Non-pigmented ciliary epithelial cell (primary cell): ENCODE results near the gene HAGH.
"Not testable (repeated sequence)": the region's sequence is repeated elsewhere in the genome, so short reads cannot be mapped to it uniquely, and the experiment has no call there.

Source experiments
- DNase-seq: peaks from one replicate; pipeline ENCODE4 v3.0.0-alpha.2; 2010; ENCODE audit warnings: low read depth

The HAGH gene

GRCh38 chr16:1810106-1810505 lies 16.5 kb downstream of the HAGH start:
- no peak for DNase-seq

GRCh38 chr16:1809281-1809801 lies 17.3 kb downstream of the HAGH start:
- no peak for DNase-seq

GRCh38 chr16:1808691-1809090 lies 17.9 kb downstream of the HAGH start:
- no peak for DNase-seq

GRCh38 chr16:1807626-1808025 lies 19.0 kb downstream of the HAGH start:
- DNase-seq, result no peak

DNA sequence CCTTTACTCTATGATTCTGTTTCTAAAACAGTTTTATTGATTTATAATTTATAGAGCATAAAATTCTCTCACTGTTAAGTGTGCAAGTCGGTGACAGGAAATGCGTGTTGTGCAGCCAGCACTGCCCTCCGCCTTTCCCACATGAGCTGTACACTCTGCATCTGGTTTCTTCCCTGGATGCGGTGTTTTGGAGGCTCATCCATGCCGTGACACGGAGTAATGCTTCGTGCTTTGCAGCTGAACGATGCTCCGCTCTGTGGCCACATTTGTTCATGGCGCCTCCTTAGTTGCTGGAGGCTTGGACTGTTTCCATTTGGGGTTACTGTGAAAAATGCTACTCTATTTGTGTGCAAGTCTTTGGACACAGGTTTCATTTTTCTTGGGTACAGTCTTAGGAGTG lies 25.9 kb downstream of the HAGH start:
- DNase-seq, result no peak

DNA sequence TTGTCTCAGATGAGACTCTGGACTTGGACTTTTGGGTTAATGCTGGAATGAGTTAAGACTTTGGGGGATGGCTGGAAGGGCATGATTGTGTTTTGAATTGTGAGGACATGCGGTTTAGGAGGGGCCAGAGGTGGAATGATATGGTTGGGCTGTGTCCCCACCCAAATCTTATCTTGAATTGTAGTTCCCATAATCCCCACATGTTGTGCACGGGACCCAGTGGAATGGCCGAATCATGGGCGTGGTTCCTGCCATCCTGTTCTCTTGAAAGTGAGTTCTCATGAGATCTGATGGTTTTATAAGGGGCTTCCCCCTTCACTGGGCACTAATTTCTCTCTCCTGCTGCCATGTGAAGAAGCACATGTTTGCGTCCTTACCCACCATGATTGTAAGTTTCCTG lies 27.4 kb downstream of the HAGH start:
- DNase-seq, result not testable (repeated sequence)

GRCh38 chr16:1794908-1795666 lies 31.5 kb downstream of the HAGH start:
- no peak for DNase-seq

DNA sequence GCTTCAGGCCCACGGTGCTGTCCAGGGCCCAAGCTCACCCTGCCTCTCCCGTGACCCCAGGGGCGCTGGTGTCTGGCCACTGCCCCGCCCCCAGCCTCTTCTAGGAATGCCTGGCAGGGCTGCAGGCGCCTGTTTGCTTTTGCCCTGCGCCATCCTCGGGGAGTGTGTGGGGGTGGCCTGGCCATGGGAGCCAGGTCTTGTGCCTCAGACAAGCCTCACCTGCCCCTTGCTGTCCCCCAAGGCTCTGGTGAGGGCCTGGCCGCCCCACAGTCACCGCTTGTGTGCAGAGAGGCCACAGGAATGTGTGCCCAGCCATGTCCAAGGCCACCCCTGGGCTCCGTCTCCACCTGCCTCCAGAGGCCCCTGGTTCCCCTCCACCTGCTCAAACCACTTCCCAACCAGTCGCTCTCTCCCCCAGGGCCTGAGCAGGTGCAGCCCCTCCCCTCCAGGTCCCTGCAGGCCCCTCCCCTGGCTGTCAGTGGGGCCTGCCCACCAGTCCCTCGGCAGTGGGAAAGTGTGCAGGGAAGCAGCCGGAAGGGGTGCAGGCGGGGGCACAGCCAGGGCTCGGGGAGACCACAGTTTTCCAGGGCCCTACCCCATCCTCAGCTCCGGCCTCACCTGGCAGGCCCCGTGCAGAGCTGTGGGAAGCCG lies 32.3 kb downstream of the HAGH start:
- DNase-seq, result no peak

DNA sequence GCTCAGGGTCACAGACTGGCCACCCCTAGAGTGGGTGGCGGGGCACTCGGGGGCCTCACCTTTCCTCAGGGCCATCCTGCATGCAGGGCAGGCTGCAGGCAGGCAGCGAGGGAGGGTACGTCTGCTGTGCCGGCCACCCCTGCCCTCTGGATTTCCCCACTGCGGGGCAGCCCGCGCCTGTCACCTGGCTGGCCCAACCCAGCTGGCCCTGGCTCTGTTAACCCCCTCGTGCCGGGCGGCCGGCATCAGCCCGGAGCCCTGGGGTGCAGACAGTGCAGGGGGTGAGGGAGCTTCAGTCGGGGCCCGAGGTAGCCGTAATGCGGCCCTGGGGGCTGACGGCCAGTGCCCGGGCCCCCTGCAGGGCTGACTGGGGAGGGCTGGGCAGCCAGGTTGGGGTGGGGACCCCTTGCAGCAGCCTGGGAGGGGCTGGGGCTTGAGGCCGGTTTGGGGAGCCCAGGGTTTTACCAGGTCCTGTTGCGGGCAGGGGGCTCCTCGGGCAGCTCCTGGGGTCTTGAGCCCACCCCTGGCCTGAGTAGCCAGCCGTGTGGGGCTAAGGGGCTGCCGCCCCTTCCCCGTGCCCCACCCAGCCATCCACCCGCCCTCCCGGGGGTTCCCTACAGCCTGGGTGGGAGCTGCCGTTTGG lies 32.9 kb downstream of the HAGH start, which contains the start of gene IGFALS:
IGFALS (minus strand) TSS at position 128 of the 643 bp plus-strand sequence; CDS start at position 75, 53 bp downstream.
- DNase-seq, result no peak

- DNase-seq, result no peak
These were observed 33.6 kb downstream of the HAGH start for GRCh38 chr16:1792836-1793577.

DNA sequence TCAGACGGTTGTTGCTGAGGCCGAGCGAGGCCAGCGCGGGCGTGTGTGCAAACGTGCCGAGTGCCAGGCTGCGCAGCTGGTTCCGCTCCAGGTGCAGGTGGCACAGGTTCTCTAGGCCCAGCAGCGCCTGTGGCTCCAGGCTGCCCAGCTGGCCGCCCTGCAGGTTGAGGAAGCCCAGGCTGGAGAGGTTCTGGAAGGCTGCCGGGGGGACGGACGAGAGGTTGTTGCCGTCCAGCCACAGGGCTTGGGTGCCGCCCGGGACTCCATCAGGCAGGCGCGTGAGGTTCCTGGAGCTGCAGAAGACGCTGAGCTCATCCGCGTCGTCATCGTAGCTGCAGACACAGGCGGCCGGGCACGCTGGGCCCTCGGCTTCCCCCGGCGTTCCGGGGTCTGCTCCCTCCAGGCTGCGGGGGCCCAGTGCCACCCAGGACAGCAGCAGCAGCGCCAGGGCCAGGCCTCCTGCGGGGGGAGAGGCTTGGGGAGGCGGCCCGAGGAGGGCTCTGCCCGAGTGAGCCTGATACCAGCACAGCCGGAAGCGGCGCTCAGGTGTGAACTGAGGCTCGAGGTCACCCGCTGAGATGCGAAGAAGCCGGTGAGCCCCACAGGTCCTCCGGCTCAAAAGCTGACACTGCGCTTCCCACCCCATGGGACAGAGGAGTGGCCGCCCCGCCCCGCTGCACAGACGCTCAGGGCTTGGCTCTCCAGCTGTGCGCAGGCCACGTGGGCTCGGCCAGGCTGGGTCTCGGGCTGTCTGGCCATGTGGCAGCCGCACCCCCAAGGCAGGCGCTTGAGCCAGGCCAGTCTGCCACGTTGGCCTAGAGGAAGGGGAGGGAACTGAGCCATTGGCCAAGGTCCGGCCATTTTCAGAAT lies 34.4 kb downstream of the HAGH start:
- no peak for DNase-seq

DNA sequence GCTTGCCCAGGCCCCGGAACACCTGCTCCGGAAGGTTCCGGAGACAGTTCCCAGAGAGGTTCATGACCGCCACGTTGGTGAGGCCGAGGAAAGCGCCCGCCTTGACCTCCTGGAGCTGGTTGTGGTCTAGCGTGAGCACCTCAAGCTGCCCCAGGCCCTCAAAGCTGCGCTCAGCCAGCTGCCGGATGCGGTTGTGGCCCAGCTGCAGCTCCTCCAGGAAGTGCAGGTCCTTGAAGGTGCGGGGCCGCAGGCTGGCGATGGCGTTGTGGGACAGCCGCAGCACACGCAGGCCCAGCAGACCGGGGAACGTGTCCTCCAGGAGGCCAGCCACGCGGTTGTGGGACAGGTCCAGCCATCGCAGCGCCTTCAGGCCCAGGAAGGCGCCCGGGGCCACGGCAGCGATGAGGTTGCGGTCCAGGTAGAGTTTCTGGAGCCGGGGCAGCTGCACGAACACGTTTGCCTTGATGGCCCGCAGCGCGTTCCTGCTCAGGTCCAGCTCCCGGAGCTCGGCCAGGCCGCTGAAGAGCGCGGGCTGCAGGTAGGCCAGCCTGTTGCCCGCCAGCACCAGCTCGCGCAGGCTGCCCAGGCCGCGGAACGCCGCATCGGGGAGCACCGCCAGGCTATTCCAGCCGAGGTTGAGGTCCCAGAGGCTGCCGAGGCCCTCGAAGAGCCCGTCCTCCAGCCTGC lies 35.2 kb downstream of the HAGH start:
- DNase-seq, result no peak

DNA sequence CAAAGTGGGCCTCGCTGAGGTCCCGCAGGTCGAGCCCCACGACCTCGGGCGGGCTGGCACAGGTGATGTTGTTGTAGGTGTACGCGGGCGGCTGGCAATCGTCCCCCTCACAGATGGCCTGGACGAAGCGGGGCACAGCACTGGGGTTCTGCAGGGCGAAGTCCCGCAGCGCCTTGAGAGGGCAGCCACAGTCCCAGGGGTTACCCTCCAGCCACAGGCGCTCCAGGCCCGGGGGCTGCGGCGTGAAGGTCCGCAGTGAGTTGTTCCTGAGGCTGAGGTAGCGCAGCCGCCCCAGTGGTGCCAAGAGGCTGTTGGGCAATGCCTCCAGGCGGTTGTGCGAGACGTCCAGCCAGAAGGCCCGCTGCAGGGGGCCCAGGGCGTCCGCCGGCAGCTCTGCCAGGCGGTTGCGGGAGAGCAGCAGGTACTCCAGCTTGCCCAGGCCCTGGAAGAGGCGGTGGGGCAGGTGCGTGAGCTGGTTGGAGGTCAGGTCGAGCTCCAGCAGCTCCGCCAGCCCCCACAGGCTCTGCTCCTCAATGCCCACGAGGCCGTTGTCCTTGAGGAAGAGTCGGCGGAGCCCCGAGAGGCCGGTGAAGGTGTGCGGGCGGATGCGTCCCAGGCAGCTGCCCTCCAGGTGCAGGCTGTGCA lies 35.9 kb downstream of the HAGH start:
- no peak for DNase-seq

DNA sequence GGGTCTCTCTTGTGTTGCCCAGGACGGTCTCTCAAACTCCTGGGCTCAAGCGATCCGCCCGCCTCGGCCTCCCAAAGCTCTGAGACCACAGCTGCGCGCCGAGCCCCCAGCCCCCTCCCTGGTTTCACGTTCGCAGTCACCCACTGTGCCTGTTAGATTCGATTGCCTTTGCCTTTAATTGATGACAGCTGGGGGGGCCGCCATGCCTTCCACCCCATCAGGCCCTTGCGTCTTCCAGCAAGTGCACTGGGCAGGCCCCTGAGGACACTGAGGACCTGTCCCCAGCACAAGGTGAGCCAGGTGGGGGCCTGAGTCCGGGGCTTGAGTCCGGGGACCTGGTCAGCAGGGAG lies 36.4 kb downstream of the HAGH start:
- no peak for DNase-seq

DNA sequence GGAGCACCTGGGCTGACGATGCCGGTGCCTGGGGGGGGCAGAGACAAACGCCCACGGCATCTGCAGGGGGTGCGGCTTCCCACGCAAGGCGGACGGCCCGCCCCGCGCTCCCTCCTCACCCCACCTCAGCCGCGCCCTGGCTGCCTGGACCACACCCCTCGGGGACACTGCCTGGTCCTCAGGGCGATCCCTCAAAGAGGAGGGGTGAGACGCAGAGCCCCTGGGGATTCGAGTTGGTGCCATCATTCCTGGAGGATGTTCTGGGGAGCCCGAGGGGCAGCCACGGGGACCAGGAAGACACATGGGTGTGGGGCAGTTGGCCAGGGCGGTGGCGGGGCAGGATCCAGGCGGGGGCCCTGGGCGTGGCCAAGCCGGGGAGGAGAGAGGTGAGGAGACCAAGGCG lies 37.0 kb downstream of the HAGH start:
- no peak for DNase-seq

DNA sequence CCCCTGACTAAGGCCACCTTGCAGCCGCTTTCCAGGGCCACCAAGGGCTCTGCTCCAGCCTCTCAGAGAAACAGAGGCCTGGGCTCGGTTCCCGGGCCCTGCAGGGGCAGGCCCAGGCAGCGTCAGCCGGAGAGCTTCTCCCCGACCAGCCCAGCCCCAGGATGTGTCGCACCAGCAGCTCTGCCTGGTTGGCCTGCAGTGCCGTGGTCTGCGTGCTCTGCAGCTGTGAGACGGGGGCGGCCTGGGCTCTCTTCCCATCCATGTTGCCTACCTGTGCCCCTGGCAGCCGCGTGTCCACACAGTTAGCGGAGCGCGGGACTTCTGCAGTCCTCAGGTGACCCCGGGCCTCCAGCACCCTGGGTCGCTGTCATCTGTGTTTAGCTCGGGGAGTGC lies 37.9 kb downstream of the HAGH start:
- DNase-seq, result no peak

GRCh38 chr16:1788095-1788707 lies 38.4 kb downstream of the HAGH start:
- DNase-seq, result no peak

- no peak for DNase-seq
These were observed 39.1 kb downstream of the HAGH start for GRCh38 chr16:1787322-1788094.

DNA sequence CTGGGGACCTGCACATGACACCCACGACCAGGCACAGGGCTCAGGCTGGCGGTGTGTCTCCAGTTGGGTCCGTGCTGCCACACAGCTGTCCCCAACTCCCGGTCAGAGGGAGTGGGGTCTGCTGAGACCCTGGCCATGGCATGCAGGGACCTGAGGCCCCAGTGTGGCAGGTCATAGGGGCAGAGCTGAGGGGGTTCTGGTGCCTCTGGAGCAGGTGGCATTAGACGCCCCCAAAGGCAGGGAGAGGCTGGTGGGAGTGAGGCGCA lies 39.6 kb downstream of the HAGH start:
- DNase-seq, result no peak
